HCT116 (cell line): ENCODE results near the gene PRIMA1. TPM values are rescaled to one million over a fixed set of nuclear protein-coding genes. Genes with fewer than 3 reads are reported as not detected.

Experiments used
- ATAC-seq: fragments of 200-7000 bp; cut with Tn5 transposase; 2 replicates; pipeline ENCODE4 v1.9.1; 2020; ENCODE audit warnings: mild to moderate bottlenecking, moderate library complexity
- BruUV-seq: library from RNA; stranded (reverse); fragments of 400-500 nt; replicated peaks from 2 replicates; lab custom pipeline; 2021; lab: Mats Ljungman, UMichigan
- CTCF ChIA-PET: fragments of 300-600 bp; sonication (Branson Sonifier 250); formaldehyde crosslinking; loops from one replicate; lab custom pipeline; 2021; ENCODE audit warnings: antibody characterized with exemption; lab: Charles Lee
- POLR2A ChIA-PET: fragments of 300-600, 350-600 bp; sonication (Branson Sonifier 250); formaldehyde crosslinking; loops from one replicate; lab custom pipeline; 2021; ENCODE audit warnings: antibody characterized with exemption; lab: Charles Lee
- RAD21 ChIA-PET, 2 experiments: fragments of 300-600 bp; sonication (Branson Sonifier 250); formaldehyde crosslinking; loops; one replicate each; lab custom pipeline; 2023; ENCODE audit warnings: low total read pairs in 2 of 2; ENCODE audit not compliant: uncharacterized antibody in 2 of 2, unreplicated experiment in 2 of 2, low non-redundant PET in 1 of 2; lab: Charles Lee
- DNase-seq: peaks from one replicate; pipeline ENCODE4 v3.0.0-alpha.2; 2010; ENCODE audit warnings: low read depth, low spot score
- H2AFZ ChIP-seq: fragments of 200-600 bp; shearing (Covaris generic), sonication (generic); 2 replicates; pipeline ENCODE4 v1.6.1; 2017; ENCODE audit warnings: low read depth, mixed run types, mixed read lengths, antibody characterized with exemption, low read length; ENCODE audit not compliant: poor library complexity, severe bottlenecking
- H3K27ac ChIP-seq: 2 replicates; pipeline ENCODE4 v1.5.1; 2012; ENCODE audit warnings: low read depth, low read length
- H3K27me3 ChIP-seq: fragments of 200-600 bp; sonication (generic); 2 replicates; pipeline ENCODE4 v1.6.1; 2016; ENCODE audit warnings: mixed run types, low read length, mixed read lengths; ENCODE audit not compliant: insufficient read depth
- H3K36me3 ChIP-seq, 2 experiments: fragments of 200-500 bp in 1 of 2; fragments of 200-600 bp in 1 of 2; sonication (Bioruptor generic) in 1 of 2; sonication (generic) in 1 of 2; 2 replicates each; pipeline versions ENCODE4 v1.5.1 to v1.6.1; 2014 to 2016; ENCODE audit warnings: low read length in 2 of 2, inconsistent platforms in 1 of 2, mixed read lengths in 1 of 2, mixed run types in 1 of 2; ENCODE audit not compliant: insufficient read depth in 2 of 2, control insufficient read depth in 1 of 2
- H3K4me1 ChIP-seq, 2 experiments: fragments of 200-600 bp in 1 of 2; sonication (generic) in 1 of 2; 2 replicates each; pipeline versions ENCODE4 v1.5.1 to v1.6.1; 2012 to 2017; ENCODE audit warnings: low read length in 2 of 2, inconsistent platforms in 1 of 2, mild to moderate bottlenecking in 1 of 2, mixed read lengths in 1 of 2, mixed run types in 1 of 2, moderate library complexity in 1 of 2; ENCODE audit not compliant: insufficient read depth in 2 of 2, control insufficient read depth in 1 of 2
- H3K4me2 ChIP-seq: fragments of 200-600 bp; sonication (generic); 2 replicates; pipeline ENCODE4 v1.6.1; 2017; ENCODE audit warnings: mixed run types, low read length, mixed read lengths
- H3K4me3 ChIP-seq, 2 experiments: fragments of 200-600 bp in 1 of 2; sonication (generic) in 1 of 2; replicated peaks in 1 of 2; 2 replicates each; pipeline ENCODE4 v1.5.1; 2011 to 2016; ENCODE audit warnings: low read length in 2 of 2, control low read depth in 1 of 2, low read depth in 1 of 2, mild to moderate bottlenecking in 1 of 2, mixed read lengths in 1 of 2, mixed run types in 1 of 2
- H3K79me2 ChIP-seq: fragments of 200-600 bp; sonication (generic); 2 replicates; pipeline ENCODE4 v1.6.1; 2017; ENCODE audit warnings: mild to moderate bottlenecking, mixed run types, low read length, moderate library complexity, mixed read lengths; ENCODE audit not compliant: insufficient read depth
- H3K9ac ChIP-seq: fragments of 200-600 bp; sonication (generic); 2 replicates; pipeline ENCODE4 v1.6.1; 2016; ENCODE audit warnings: low read length, mixed read lengths
- H3K9me2 ChIP-seq: fragments of 200-600 bp; sonication (generic), shearing (Covaris generic); 2 replicates; pipeline ENCODE4 v1.6.1; 2017; ENCODE audit warnings: mixed run types, mild to moderate bottlenecking, moderate library complexity; ENCODE audit not compliant: insufficient read depth
- H3K9me3 ChIP-seq, 2 experiments: fragments of 200-500 bp in 1 of 2; fragments of 200-600 bp in 1 of 2; sonication (Bioruptor generic) in 1 of 2; sonication (generic) in 1 of 2; 2 replicates each; pipeline ENCODE4 v1.6.1; 2014 to 2017; ENCODE audit warnings: low read length in 2 of 2, mixed read lengths in 2 of 2, inconsistent platforms in 1 of 2, low read depth in 1 of 2, mild to moderate bottlenecking in 1 of 2, mixed run types in 1 of 2, moderate library complexity in 1 of 2; ENCODE audit not compliant: control insufficient read depth in 1 of 2, insufficient read depth in 1 of 2
- H4K20me1 ChIP-seq: fragments of 200-600 bp; sonication (generic), shearing (Covaris generic); 2 replicates; pipeline ENCODE4 v1.6.1; 2017; ENCODE audit warnings: mixed run types, mild to moderate bottlenecking, moderate library complexity; ENCODE audit not compliant: insufficient read depth
- EGR1 ChIP-seq: IDR thresholded peaks from 2 replicates; pipeline ENCODE4 v1.6.1; 2012; ENCODE audit warnings: low read depth
- EZH2phosphoT487 ChIP-seq: fragments of 200-600 bp; IDR thresholded peaks from 2 replicates; pipeline ENCODE4 v1.6.1; 2018; ENCODE audit warnings: antibody characterized with exemption, borderline replicate concordance
- POLR2AphosphoS5 ChIP-seq: IDR thresholded peaks from 2 replicates; pipeline ENCODE4 v1.6.1; 2011; ENCODE audit warnings: mild to moderate bottlenecking, low read depth, low read length, moderate library complexity
- SP1 ChIP-seq: IDR thresholded peaks from 2 replicates; pipeline ENCODE4 v1.6.1; 2012; ENCODE audit warnings: low read depth
- TCF7L2 ChIP-seq: IDR thresholded peaks from 2 replicates; pipeline ENCODE4 v1.7.0; 2011; ENCODE audit warnings: borderline replicate concordance, inconsistent platforms; ENCODE audit not compliant: insufficient read depth, insufficient read length; ENCODE audit errors: extremely low read depth
- YY1 ChIP-seq: IDR thresholded peaks from 2 replicates; pipeline ENCODE4 v1.6.1; 2011; ENCODE audit warnings: low read length, low read depth, moderate library complexity, mild to moderate bottlenecking; ENCODE audit not compliant: insufficient replicate concordance; ENCODE audit errors: extremely low read depth
- intact Hi-C: fragments of 100-400 bp; cut with micrococcal nuclease; formaldehyde crosslinking; loops from 2 replicates; pipeline ENCODE4 v1.10.0; 2022
- total RNA-seq: library from RNA; stranded (reverse); gene quantifications from one replicate; pipeline ENCODE4 v1.2.1, GENCODE V29; 2021; ENCODE audit not compliant: unreplicated experiment

Gene PRIMA1
- total RNA-seq, 1 experiment from 2014 or later, result 1.5 TPM

GRCh38 chr14:93685121-93685895 lies 103.0 kb downstream of the PRIMA1 start:
- ATAC-seq (no peak), DNase-seq (no peak)
- Histone ChIP-seq H3K4me3 (no peak overlapping the region), H3K27ac (no peak overlapping the region), H3K4me1 (no peaks in the 10 kb centered on the region), H3K79me2 (no peaks in the 10 kb centered on the region), H2AFZ (no peak overlapping the region), H3K36me3 (no peaks in the 10 kb centered on the region), H3K27me3 (peaks cover 26% of the 10 kb centered on the region; the same call in 1 of the 2 replicates), H4K20me1 (no peaks in the 10 kb centered on the region), H3K9me2 (no peaks in the 10 kb centered on the region), H3K9me3 (no peaks in the 10 kb centered on the region), H3K4me2 (no peak overlapping the region)
- RAD21 ChIA-PET, result no interaction called here
- CTCF ChIA-PET, result interaction anchor here (1.3 kb wide), 1 partner anchor 31 kb away, joined by 4 read pairs; no protein-coding TSS in a partner anchor
- POLR2A ChIA-PET, result no interaction called here
- intact Hi-C loops, result no loop called here
- TF ChIP-seq YY1 (no peak), EGR1 (no peak), EZH2phosphoT487 (no peak), TCF7L2 (no peak)
- TF ChIP-seq, all 23 proteins: peak for 0
- H3K9ac ChIP-seq, result no peak overlapping the region
- no TSS peak for BruUV-seq

GRCh38 chr14:93683226-93683625 lies 105.1 kb downstream of the PRIMA1 start:
- no peaks in the 10 kb centered on the region for H3K4me1 ChIP-seq
- peaks cover 18% of the 10 kb centered on the region; the same call in 1 of the 2 replicates for H3K27me3 ChIP-seq
- H3K9me2 ChIP-seq, result no peaks in the 10 kb centered on the region
- intact Hi-C loops, result no loop called here
- DNase-seq (peak; percentile 48), ATAC-seq (peak; percentile 65)
- no TSS peak for BruUV-seq
- ChIA-PET POLR2A (no interaction called here), CTCF (no interaction called here), RAD21 (no interaction called here)
- H3K9ac ChIP-seq, result no peak overlapping the region
- no peaks in the 10 kb centered on the region for H4K20me1 ChIP-seq
- no peaks in the 10 kb centered on the region for H3K36me3 ChIP-seq
- no peak overlapping the region for H3K4me3 ChIP-seq
- no peak overlapping the region for H2AFZ ChIP-seq
- no peaks in the 10 kb centered on the region for H3K79me2 ChIP-seq
- H3K9me3 ChIP-seq, result no peaks in the 10 kb centered on the region
- no peak overlapping the region for H3K4me2 ChIP-seq
- no peak for TF ChIP-seq POLR2AphosphoS5
- TF ChIP-seq SP1, result 0 out of 2 replicates have a peak, but pooled peaks have one; percentile 22
- H3K27ac ChIP-seq, result no peak overlapping the region
